ENCODE data around the gene METTL1.

METTL1 gene

DNA sequence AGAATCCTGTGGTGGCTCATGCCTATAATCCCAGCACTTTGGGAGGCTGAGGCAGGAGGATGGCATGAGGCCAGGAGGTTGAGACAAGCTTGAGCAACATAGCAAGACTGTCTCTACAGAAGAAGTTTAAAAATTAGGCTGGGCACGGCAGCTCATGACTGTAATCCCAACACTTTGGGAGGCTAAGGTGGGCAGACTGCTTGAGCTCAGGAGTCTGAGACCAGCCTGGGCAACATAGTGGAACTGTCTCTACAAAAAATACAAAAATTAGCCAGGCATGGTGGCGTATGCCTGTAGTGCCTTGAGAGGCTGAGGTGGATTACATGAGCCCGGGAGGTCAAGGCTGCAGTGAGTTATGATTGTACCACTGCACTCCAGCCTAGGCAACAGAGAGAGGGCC lies 4.0 kb downstream of the METTL1 start:
- no peak for DNase-seq (ENCODE audit: low read depth)

DNA sequence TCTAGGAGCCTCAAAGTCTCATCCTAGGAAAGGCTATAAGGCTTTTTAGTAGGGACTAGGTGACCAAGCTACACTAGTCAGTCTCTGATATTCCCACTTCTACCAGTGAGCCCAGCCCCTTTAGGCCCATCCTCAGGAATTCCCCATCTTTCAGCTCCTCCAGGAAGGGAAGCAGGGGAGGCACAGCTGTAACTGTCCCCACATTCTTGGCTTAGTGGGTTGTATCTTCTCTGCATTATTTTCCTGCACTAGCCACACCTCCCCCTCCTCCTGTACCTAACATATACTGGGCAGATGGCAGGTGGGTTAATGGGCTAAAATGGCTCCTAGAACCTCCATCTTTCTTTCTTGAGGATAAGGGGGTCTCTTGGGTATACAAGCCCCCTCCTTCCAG lies 4.6 kb downstream of the METTL1 start:
- no peak for DNase-seq (ENCODE audit: low read depth)

DNA sequence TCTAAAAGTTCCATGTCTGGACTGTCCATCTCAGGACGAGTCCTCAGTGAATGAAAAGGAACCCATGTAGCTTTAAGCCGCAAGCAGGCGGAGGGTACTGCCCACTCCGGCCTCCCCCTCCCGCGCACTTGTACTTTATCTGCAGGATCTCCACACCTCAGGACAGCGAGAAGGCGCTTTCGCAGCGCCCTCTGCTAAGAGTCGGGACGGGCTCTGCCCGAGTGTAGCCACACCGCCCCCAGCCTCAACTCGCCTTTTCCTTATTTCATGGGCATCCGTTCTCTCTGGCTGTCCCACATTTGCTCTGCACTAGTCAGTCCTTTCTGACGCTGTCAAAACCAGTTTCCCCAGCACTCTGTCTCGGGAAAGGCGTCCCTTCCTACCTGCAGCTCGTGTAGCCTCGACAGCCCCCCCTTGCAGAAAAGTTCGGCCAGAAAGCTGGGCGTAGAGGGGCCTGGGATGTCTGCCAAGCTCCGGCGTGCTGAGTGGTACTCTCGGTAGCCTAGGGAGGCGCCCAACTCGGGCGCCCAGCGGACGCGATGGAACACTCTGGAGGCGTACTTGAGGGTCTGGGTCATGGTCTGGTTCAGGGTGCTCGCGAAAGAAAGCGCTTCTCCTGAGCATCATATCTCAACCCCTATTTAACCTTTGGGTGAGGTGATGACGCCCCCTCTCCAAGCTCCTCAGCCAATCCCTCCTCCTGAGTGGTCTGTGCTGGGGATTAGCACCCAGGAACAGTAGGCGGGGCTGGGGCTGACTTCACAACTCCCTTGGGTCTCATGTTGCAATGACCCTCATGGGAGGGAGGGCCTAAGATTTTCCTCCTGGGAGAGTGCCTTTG lies 5.2 kb downstream of the METTL1 start, which contains the start of gene CYP27B1:
CYP27B1 (minus strand) TSS at position 615 of the 841 bp plus-strand sequence; CDS start at position 578, 37 bp downstream.
- no peak for DNase-seq (ENCODE audit: low read depth)

DNA sequence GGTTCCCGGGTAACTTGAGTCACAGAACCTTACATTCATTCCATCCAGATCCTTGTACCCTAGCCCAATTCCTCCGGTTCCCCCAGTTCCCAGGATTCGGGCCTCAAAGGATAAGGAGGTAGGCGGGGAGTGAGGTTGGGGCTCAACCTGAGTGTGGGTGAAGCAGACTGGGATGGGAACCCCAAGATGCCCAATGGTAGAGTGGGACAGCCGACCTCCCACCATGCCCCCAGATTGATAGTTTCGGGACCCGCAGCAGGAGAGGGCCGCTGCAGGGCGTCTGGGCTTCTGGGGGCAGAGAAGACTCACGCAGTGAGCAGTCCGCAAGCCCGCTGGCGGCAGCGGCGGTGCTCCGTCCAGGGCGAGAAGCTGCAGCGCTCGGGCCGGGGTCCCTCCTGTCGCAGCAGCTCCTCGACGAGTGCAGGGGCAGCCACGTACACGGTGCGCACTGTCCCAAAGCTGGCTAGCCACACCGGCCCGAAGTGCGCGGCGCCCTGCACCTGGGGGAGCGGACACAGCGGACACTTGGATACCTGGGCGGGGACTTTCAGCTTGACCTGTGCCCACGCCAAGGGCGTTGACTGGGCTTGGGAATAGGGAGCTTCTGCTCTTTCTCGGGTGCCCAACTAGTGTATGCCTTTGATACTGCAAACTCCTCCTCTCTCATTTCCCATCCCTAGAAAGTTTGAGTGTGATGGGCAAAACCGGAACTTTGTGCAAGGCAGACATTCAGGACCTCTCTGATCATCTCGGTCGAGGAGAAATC lies 6.0 kb downstream of the METTL1 start:
- DNase-seq (ENCODE audit: low read depth) = no peak

DNA sequence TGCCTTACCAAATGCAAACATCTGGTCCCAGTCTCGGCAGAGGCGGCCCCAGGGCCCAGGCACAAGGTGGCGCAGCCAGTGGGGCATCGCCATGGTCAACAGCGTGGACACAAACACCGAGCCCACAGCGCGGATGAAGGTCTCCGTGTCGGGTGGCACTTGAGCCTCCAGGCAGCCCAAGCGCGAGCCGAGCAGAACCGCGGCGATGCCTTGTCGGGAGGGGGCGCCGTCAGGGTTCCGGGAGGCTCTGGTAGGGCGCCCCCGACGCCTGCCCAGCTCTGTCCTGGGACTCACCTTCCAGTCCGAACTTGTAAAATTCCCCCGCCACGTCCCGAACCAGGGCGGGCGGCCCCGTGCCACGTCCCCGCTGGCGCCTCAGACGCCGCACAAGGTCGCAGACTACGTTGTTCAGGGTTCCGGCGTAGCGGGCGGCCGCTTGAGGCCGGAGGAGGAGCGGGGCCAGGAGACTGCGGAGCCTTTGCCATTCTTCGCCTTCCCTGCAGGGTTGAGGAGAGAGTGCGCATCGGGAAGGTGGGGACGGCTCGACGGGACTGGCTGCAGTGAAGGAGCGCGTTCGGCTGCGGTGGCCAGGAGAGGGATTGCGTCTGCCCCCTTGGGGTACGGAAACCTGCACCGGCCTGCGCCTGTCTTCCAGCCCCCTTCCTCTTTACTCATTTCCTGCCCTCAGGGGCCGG lies 6.8 kb downstream of the METTL1 start:
- DNase-seq (ENCODE audit: low read depth) = peak; percentile 28

DNA sequence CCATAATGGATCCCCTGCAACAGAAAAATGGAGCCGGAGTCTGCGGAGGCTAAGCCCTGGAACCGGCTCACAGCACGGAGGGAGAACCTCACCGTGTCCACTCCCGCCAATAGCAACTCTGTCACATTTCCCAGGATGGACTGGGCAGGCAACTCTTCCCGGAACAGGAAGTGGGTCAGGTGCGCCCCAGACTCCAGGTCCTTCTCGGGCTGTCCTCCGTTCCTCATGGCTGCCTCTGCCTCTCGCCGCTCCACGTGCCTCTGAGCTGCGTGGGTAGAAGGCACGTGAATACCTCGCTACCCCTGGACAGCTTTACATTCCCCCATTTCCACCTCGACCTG lies 7.3 kb downstream of the METTL1 start:
- DNase-seq (ENCODE audit: low read depth) = no peak

DNA sequence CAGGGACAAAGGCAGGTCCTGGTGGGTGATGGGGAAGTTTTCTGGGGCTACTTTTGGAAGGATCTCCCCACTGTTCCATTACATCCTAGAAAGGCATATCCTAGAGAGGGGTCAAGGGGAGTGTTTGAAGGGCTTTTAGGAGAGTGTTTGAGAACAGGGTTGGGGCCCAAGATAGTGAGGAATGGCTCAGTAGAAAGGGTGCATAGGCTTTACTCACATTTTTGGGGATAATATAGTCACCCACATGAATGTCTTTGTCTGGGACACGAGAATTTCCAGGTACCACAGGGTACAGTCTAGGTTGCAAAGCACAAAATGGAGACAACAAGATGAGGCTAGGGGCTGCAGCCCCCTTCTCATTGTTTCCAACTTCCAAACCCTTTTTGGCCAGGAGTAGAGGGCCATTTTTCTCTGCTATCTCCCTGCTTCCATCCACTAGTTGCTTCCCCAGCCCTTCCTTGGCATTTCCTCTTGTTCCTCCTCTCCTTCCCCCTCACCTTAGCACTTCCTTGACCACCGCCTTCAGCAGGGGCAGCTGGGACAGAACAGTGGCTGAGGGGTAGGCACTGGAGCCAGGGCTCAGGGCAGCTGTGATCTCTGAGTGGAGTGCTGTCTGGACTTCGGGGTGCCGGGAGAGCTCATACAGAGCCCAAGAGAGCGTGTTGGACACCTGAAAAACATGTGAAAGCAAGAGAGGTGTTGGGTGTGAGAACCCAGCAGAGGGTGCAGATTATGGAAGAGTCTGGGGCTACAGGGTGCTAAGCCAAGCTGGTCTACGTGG lies 7.8 kb downstream of the METTL1 start:
- no peak for DNase-seq (ENCODE audit: low read depth)

DNA sequence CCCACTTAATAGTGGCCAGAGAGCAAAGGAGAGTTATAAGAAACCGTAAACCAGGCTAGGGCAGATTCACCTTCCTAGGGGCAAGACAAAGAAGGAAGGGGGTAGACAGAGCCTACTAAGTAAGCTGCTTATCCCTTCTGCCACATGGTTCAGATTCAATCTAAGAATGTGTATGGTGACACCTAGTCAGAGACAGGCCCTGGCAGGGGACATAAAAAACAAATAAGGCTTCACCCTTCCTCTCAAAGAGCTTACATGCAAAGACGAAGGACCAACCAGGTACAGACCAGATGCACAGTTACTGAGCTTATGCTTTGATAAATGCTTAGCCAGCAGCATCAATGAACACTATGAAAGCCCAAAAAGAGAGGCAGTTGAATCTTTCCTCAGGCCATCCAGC lies 9.4 kb downstream of the METTL1 start:
- no peak for DNase-seq (ENCODE audit: low read depth)

DNA sequence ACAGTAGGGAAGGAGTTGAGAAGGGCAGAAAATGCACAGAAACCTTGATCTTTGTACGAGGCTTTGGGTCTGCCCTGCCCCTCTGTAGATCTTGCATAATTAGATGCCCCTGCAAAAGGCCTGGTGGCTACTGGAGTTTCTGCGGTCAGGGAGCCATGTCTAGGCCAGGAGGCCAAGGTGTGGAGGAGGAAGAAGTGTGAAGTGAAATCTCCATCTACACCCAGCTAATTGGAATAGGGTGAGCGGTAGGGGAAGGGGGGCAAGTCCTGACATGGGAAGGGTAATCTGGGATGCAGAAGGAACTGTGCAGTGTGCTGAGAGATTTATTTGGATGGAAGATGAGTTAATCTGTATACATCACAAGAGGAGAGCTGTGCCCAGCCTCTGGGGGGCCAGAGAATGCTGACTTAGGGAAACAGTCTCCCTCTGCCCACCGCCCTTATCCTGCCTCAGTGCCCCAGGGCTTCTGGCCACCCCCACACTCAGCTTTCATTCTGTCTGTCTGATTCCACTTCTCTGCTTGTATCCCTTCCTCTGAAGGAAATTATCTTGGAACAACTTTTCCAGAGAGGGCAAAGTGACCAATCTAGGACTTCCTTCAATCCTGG lies 10.4 kb downstream of the METTL1 start:
- no peak for DNase-seq (ENCODE audit: low read depth)

DNA sequence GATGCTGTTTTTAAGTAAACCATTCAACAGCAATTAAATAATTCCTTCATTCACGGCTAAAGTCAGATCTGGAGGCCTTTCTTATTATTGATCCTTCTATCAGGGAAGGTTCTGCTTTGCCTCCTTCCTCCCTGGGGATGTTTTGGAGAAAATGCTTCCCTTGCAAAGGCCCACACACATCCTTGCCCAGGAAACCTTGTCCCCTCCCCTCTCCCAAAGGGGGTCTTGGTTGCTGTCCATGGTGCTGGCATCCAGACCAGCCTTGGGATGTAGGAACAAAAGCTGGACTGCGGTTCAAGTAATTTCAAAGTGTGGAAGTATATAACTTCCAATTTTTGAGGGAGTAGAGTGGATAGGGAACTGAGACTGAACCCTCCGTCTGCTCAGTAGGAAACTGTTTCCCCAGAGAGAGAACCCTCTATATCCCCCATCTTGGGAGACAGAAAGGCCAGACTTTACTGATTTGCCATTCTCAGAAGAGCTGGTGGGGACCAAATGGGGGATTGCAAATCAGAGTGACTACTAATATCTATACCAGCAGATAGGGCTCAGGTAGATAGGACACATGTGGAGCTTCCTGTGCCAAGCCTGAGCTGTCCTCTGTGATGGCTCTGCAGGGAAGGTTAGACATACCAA lies 11.4 kb downstream of the METTL1 start:
- no peak for DNase-seq (ENCODE audit: low read depth)

DNA sequence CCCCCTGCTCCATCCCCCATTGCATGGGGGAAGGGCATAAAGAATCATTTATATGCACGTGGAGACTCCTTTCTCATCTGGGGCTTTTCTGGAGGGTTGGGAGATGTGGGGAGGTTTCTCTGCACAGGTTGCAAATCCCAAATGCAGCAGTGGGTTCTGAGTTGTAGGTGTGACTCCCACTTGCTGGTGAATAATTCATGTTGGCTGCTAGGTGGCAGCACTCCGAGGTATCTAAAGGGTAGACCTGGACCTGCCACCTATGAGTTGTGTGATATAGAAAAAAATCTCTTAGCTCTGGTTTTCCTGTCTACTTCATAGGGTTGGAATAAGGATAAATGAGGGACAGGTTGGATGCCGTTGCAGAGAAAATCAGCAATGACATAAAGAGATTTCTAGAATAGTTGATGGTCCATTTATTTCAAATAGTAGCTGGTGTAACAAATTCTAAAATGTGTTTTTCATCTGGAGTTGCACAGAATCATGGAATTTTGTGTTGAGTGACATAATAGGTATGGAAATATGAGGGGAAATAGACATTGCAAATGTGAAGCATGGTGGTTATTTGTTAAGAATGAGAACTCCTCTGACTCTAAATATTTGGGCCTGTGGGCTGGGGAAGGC lies 12.4 kb downstream of the METTL1 start:
- DNase-seq (ENCODE audit: low read depth) = no peak

DNA sequence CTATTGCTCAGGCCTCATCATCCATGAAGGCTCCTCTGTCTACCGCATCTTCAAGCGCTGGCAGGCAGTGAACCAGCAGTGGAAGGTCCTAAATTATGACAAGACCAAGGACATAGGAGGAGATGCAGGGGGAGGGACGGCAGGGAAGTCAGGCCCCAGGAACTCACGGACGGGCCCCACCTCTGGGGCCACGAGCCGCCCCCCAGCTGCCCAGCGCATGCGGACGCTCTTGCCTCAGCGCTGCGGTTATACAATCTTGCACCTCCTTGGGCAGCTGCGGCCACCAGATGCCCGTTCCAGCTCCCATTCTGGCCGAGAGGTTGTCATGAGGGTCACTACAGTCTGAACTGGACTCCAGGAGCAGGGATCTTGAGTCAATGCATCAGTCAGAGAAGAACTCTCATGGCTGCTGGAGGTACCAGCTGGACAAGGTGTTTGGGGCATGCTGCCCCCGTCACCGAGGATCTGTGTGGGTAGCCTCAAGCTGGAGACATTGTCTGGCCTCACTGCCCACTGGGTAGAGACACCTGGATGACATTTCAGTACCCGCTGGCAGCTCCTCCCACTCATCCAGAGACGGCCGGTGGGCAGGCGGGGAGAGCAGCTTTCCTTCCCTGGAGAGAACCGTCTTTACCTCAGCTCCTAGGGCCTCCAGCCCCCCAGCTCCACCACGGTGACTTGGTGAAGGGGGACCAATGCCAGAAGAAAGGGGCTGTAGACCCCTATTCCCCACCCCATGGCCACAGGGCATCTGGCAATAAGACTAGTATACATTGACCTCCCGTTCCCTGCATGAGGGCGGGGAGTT lies 13.1 kb downstream of the METTL1 start:
- no peak for DNase-seq (ENCODE audit: low read depth)

DNA sequence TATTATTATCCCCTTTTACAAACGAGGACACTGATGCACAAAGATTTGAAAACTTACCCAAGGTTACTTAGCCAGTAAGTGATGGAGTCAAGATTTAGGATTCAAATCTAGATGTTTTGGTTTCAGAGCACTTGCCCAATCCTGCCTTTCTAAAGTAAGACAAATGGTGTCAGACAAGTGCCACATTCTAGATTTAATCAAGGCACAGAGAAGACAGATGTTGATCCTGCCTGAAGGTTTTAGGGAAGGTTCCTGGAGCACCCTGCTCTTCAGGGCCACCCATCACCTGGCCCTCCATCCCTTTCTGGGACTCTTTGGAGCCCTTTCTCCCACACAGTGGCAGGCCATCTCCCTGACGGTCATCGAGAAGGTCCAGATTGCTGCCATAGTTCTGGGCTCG lies 14.1 kb downstream of the METTL1 start:
- DNase-seq (ENCODE audit: low read depth) = no peak

DNA sequence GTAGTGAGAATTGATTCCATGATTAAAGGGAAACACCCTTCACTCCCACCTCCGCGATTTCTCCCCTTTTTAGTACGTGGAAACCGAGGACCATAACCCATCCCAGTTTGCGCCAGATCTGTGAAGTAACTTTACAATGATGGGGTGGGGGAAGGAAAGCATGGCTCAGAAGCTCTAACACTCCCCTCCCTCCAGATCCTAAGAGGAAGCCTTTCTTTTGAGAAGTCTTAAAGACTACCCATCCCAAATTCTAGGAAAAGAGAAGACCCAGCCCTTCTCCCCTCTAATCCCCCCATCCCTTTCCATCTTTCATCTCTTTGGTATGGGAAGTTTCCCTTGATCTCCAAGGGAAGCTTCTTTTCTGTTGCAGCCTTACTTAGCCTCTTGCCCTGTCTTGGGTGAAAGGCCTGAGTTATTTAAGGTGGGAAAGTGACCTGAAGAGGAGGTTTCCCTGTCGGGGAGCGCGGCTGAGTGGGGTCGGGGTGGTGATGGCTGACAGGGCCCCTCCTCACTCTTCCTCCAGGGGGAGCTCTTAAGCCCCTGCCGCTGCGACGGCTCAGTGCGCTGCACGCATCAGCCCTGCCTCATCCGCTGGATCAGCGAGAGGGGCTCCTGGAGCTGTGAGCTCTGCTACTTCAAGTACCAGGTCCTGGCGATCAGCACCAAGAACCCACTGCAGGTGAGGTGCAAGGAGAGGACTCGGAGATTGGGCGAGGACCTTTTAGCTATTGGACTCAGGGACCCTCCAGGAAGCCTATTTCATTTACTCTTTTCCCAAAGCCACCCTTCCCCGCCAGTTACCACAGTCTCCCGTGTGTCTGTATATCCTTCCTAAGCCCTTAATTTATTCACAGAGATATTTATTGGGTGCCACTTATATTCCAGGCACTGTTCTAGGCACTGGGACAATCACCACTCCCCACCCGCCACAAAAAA lies 15.2 kb downstream of the METTL1 start:
- peak; percentile 42 for DNase-seq (ENCODE audit: low read depth)

DNA sequence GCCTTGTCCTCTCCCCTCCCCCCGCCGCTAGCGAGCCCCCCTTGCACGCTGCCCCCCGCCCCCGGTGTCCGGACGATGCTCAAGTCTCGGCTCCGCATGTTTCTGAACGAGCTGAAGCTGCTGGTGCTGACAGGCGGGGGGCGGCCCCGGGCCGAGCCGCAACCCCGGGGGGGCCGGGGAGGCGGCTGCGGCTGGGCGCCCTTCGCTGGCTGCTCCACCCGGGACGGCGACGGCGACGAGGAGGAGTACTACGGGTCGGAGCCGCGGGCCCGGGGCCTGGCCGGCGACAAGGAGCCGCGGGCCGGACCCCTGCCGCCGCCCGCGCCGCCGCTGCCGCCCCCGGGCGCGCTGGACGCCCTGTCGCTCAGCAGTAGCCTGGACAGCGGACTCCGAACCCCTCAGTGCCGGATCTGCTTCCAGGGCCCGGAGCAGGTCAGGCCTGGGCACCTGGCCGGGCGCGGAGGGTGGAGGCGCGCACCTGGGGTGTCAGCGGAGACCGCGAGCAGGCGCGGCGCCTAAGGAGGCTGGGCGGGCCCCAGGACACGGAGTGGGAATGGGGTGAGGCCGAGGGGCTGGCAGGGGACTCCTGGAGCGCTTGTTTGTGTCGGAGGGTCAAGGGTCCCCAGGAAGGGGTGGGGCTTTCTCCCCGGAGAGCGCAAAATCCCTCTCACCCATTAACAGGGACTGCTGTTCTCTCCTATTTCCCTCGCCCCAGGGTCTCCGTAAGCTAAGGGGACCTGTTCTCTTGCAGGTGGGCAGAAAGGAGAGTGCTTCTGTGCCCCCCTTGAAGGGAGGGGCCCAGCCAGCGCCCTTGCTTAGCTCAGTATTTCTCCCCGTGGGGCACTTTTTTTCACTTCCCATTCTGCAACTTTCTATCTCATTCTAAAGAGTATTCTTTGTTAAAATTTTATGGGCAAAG lies 16.2 kb downstream of the METTL1 start:
- DNase-seq (ENCODE audit: low read depth) = peak; percentile 31

DNA sequence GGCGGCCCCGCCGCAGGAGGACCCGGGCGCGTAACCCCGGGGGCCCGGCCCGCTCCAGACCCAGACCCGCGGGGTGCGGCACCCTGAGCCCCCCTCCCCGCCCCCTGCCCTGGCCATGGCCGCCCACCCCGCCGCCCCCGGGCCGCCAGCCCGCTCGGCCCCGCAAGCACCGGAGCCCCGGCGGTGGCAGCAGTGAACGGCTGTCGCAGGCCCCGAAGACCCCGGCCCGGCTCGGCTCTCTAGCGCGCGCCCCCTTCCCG lies 16.8 kb downstream of the METTL1 start:
- DNase-seq (ENCODE audit: low read depth) = no peak

DNA sequence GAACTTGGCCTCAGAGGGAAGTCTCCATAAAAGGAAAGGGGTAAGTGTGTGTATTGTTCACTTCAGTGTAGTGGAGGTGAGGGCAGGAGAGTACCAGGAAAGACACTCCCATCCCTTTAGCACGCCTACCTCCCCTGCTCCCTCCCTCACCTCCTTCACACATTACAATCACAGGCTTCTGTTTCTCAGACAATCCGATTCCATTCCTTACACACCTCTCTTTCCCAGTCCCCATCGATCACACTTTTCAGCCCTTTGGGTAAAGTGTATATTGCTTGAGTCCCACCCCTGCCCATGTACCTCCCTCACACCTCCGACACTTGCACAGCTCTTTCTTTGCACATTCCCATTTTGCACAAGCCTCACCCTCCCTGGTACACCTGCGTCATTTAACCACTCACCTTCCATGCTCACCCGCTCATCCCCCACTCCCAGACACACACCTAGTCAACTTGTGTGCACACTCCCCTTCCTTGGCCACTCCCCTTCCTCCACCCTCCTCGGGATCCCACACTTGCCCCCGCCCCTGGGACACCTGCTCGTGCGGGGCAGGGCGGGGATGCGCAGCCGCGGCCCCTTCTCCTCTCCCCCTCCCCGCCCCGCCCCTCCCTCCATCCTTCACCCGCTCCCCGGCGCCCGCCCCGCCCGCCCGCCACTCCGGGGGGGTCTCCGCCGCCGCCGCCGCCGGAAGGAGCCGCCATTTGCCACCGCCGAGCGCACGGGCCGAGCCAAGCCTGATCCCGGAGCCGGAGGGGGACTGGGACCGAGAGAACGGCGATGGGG lies 17.3 kb downstream of the METTL1 start, which contains the start of gene MARCHF9:
MARCHF9 (plus strand) TSS at position 693 of the 783 bp plus-strand sequence. CDS start 426 bp downstream, outside the sequence.
- DNase-seq (ENCODE audit: low read depth) = peak; percentile 89

Data from T-helper 22 cell (primary cell).